ENCODE data around the gene SEMA3D. TPM values are rescaled to one million over a fixed set of nuclear protein-coding genes. Genes with fewer than 3 reads are reported as not detected.

Gene SEMA3D
- total RNA-seq, 1 donor from 2014 or later, result 0.35 TPM

GRCh38 chr7:85038466-85038865, 148.4 kb downstream of the SEMA3D start:
- no peak for DNase-seq (ENCODE audit: low read depth)
- TF ChIP-seq CTCF (conservative IDR thresholded peaks at IDR 0.05; ENCODE audit: low read depth, low read length), result no peak

GRCh38 chr7:85033263-85033662, 153.6 kb downstream of the SEMA3D start:
- no peak for DNase-seq (ENCODE audit: low read depth)
- H3K4me3 ChIP-seq (ENCODE audit: low read depth, low read length), result no peak overlapping the region
- TF ChIP-seq CTCF (conservative IDR thresholded peaks at IDR 0.05; ENCODE audit: low read depth, low read length), result no peak

More at GRCh38 chr7:85038466-85038865, 148.4 kb downstream of the SEMA3D start:
- no peak overlapping the region for H3K4me3 ChIP-seq (ENCODE audit: low read depth, low read length)

GRCh38 chr7:85031475-85031874, 155.4 kb downstream of the SEMA3D start:
- TF ChIP-seq CTCF (conservative IDR thresholded peaks at IDR 0.05; ENCODE audit: low read depth, low read length), result no peak
- DNase-seq (ENCODE audit: low read depth), result no peak
- H3K4me3 ChIP-seq (ENCODE audit: low read depth, low read length), result no peak overlapping the region

DNA sequence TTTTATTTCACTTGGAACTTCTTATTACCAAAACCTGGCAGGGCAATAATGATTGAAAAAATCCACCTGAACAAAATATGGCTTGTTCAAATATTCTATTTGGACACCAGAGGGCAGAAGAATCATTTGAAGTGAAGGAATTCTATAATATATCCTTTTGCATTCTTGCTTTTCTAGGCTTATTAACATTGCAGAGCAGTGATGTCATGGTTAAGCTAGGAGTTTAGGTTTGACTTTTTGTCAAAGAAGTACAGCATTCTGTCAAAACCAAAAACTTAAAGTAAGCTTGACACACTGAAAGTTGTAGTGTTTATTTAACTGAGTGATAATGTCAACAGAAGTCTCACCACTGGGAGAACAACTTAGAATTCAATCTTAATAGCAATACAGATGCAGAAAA, 156.0 kb downstream of the SEMA3D start:
- TF ChIP-seq CTCF (conservative IDR thresholded peaks at IDR 0.05; ENCODE audit: low read depth, low read length), result peak; percentile 58
- H3K4me3 ChIP-seq (ENCODE audit: low read depth, low read length), result no peak overlapping the region
- DNase-seq (ENCODE audit: low read depth), result no peak

DNA sequence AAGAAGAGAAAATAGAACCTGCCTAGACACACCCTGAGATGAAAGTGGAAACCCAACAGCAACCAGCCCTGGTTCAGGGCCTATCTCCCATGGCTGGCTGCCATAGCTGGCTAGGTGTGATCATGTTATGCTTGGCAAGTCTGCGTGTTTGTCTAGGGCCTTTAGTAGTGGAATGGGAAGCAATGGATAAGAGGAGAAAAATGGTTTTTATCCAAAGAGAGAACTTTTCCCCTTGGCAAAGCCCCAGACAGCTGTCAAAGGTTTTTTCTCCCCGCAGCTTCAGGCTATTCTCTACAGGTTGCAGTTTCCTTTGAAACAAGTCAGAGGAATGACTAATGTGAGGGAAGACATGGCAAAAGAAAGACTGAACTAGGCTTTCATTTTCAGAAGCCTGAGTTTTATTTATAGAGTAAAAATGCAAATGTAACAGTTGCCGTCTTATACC, 161.5 kb downstream of the SEMA3D start:
- no peak for DNase-seq (ENCODE audit: low read depth)
- TF ChIP-seq CTCF (conservative IDR thresholded peaks at IDR 0.05; ENCODE audit: low read depth, low read length), result no peak

GRCh38 chr7:85023916-85024315, 162.9 kb downstream of the SEMA3D start:
- TF ChIP-seq CTCF (conservative IDR thresholded peaks at IDR 0.05; ENCODE audit: low read depth, low read length), result no peak
- H3K4me3 ChIP-seq (ENCODE audit: low read depth, low read length), result no peak overlapping the region
- no peak for DNase-seq (ENCODE audit: low read depth)

More for the DNA sequence above, 161.5 kb downstream of the SEMA3D start:
- H3K4me3 ChIP-seq (ENCODE audit: low read depth, low read length), result no peak overlapping the region

- peak; percentile 65 for TF ChIP-seq CTCF (conservative IDR thresholded peaks at IDR 0.05; ENCODE audit: low read depth, low read length)
- DNase-seq (ENCODE audit: low read depth), result no peak
- no peak overlapping the region for H3K4me3 ChIP-seq (ENCODE audit: low read depth, low read length)
These were observed 163.7 kb downstream of the SEMA3D start for GRCh38 chr7:85023066-85023712.

Measured in epithelial cell of proximal tubule (primary cell).